Daoy (cell line): Measurements from ENCODE around the gene RNF227. TPM values are rescaled to one million over a fixed set of nuclear protein-coding genes. Genes with fewer than 3 reads are reported as not detected.

Experiments
- DNase-seq: peaks from one replicate; pipeline ENCODE4 v3.0.0-alpha.2; 2015; ENCODE audit warnings: low read depth
- total RNA-seq: library from RNA; depleted of rRNA; stranded (reverse); fragments of >200 nt; shearing (Covaris generic); gene quantifications from 2 replicates; pipeline ENCODE4 v1.2.3, GENCODE V29; 2014

RNF227 gene
- total RNA-seq, 1 experiment from 2014 or later = 1.6 TPM

GRCh38 chr17:7930841-7931631 is 14.9 kb upstream of the RNF227 start:
- no peak for DNase-seq

GRCh38 chr17:7929158-7930023 is 13.3 kb upstream of the RNF227 start, which contains the start of gene KCNAB3:
Gene KCNAB3, minus strand, starts transcription at chr17:7929856. Its CDS starts 421 bp downstream, at chr17:7929435.
- DNase-seq = peak; percentile 82

GRCh38 chr17:7927596-7927995 is 11.5 kb upstream of the RNF227 start:
- no peak for DNase-seq

- DNase-seq = peak; percentile 57
Observed at GRCh38 chr17:7922845-7923628, 6.9 kb upstream of the RNF227 start.

- DNase-seq = no peak
Observed at GRCh38 chr17:7922269-7922844, 6.3 kb upstream of the RNF227 start.

- peak; percentile 23 for DNase-seq
Observed at GRCh38 chr17:7916808-7917207, 719 bp upstream of the RNF227 start.

GRCh38 chr17:7916385-7916682 is 245 bp upstream of the RNF227 start:
- DNase-seq = no peak

- peak; percentile 23 for DNase-seq
Observed at GRCh38 chr17:7915179-7915610, 894 bp downstream of the RNF227 start.

GRCh38 chr17:7912927-7913524 is 3.1 kb downstream of the RNF227 start:
- DNase-seq = peak; percentile 68

GRCh38 chr17:7911116-7911515 is 5.0 kb downstream of the RNF227 start:
- DNase-seq = no peak

GRCh38 chr17:7910711-7911110 is 5.4 kb downstream of the RNF227 start:
- DNase-seq = no peak

GRCh38 chr17:7910281-7910680 is 5.8 kb downstream of the RNF227 start:
- no peak for DNase-seq

GRCh38 chr17:7909089-7909488 is 7.0 kb downstream of the RNF227 start:
- DNase-seq = no peak

GRCh38 chr17:7903154-7904103 is 12.7 kb downstream of the RNF227 start:
- no peak for DNase-seq

GRCh38 chr17:7897773-7898172 is 18.3 kb downstream of the RNF227 start:
- peak; percentile 27 for DNase-seq

- DNase-seq = no peak
Observed at GRCh38 chr17:7897090-7897489, 19.0 kb downstream of the RNF227 start.

GRCh38 chr17:7894866-7895265 is 21.2 kb downstream of the RNF227 start:
- no peak for DNase-seq

- DNase-seq = no peak
Observed at GRCh38 chr17:7894226-7894625, 21.9 kb downstream of the RNF227 start.

- no peak for DNase-seq
Observed at GRCh38 chr17:7893187-7893880, 22.8 kb downstream of the RNF227 start.
